GM12878 (cell line): ENCODE data around the gene FXYD3. TPM values are rescaled to one million over a fixed set of nuclear protein-coding genes. Genes with fewer than 3 reads are reported as not detected.

Experiments used
- ATAC-seq: fragments of 200-7000 bp; cut with Tn5 transposase; 3 replicates; pipeline ENCODE4 v1.9.1; 2020; ENCODE audit warnings: mild to moderate bottlenecking, moderate library complexity
- BruUV-seq: library from RNA; stranded (reverse); fragments of 400-500 nt; replicated peaks from 2 replicates; lab custom pipeline; 2021; lab: Mats Ljungman, UMichigan
- CTCF ChIA-PET: fragments of 300-600 bp; sonication (Branson Sonifier 250); formaldehyde crosslinking; extraction: SDS; loops from one replicate; lab custom pipeline; 2021; ENCODE audit warnings: inconsistent platforms; lab: Yijun Ruan, JAX
- POLR2A ChIA-PET: fragments of 350-600 bp; formaldehyde crosslinking; extraction: SDS; loops from one replicate; lab custom pipeline; 2021; ENCODE audit warnings: inconsistent platforms; lab: Charles Lee
- RAD21 ChIA-PET: fragments of 300-600 bp; sonication (Branson Sonifier 250); formaldehyde crosslinking; loops from one replicate; lab custom pipeline; 2023; ENCODE audit warnings: antibody characterized with exemption; ENCODE audit not compliant: unreplicated experiment; lab: Charles Lee
- SMC1A ChIA-PET: fragments of 300-600 bp; sonication (Branson Sonifier 250); formaldehyde crosslinking; loops from one replicate; lab custom pipeline; 2023; ENCODE audit not compliant: unreplicated experiment, uncharacterized antibody; lab: Charles Lee
- DNase-seq: peaks from one replicate; pipeline ENCODE4 v3.0.0-alpha.2; 2011; ENCODE audit warnings: low read depth, low spot score
- FAIRE-seq: peaks from 3 replicates; lab custom pipeline; 2011; peaks lifted over from hg19 to GRCh38; lab: Jason Lieb, UNC
- H2AFZ ChIP-seq: 2 replicates; pipeline ENCODE4 v1.6.0; 2011; ENCODE audit warnings: low read depth, low read length, control low read depth; ENCODE audit not compliant: control insufficient read depth
- H3K27ac ChIP-seq: 2 replicates; pipeline ENCODE4 v1.5.1; 2011; ENCODE audit warnings: control low read depth; ENCODE audit not compliant: control insufficient read depth, insufficient read depth
- H3K27me3 ChIP-seq, 2 experiments: replicated peaks in 1 of 2; 2 replicates each; pipeline versions ENCODE4 v1.6.0 to v1.6.1; 2011; ENCODE audit warnings: low read length in 1 of 2; ENCODE audit not compliant: control insufficient read depth in 2 of 2, insufficient read depth in 2 of 2
- H3K36me3 ChIP-seq, 2 experiments: 2 replicates each; pipeline ENCODE4 v1.5.1; 2011; ENCODE audit warnings: low read length in 1 of 2; ENCODE audit not compliant: control insufficient read depth in 2 of 2, insufficient read depth in 2 of 2
- H3K4me1 ChIP-seq: 2 replicates; pipeline ENCODE4 v1.6.1; 2011; ENCODE audit warnings: mild to moderate bottlenecking, low read length, moderate library complexity, mixed read lengths; ENCODE audit not compliant: control insufficient read depth, insufficient read depth
- H3K4me2 ChIP-seq: 2 replicates; pipeline ENCODE4 v1.6.0; 2011; ENCODE audit warnings: control low read depth; ENCODE audit not compliant: control insufficient read depth, insufficient read depth
- H3K4me3 ChIP-seq: fragments of 200-600 bp; sonication (generic); 2 replicates; pipeline ENCODE4 v1.5.1; 2016
- H3K79me2 ChIP-seq: 2 replicates; pipeline ENCODE4 v1.6.0; 2011; ENCODE audit warnings: low read length; ENCODE audit not compliant: control insufficient read depth, insufficient read depth
- H3K9ac ChIP-seq: 2 replicates; pipeline ENCODE4 v1.8.0; 2011; ENCODE audit warnings: low read length, control low read depth, mixed read lengths; ENCODE audit not compliant: control insufficient read depth, insufficient read depth
- H3K9me3 ChIP-seq: replicated peaks from 3 replicates; pipeline ENCODE4 v1.5.1; 2011; ENCODE audit warnings: mild to moderate bottlenecking, low read length; ENCODE audit not compliant: control insufficient read depth, insufficient read depth
- H4K20me1 ChIP-seq: 2 replicates; pipeline ENCODE4 v1.6.0; 2011; ENCODE audit not compliant: control insufficient read depth, insufficient read depth
- CHD2 ChIP-seq: IDR thresholded peaks from 2 replicates; pipeline ENCODE4 v1.6.1; 2011; ENCODE audit warnings: low read depth, low read length, improper control_type of control experiment, borderline replicate concordance
- FOS ChIP-seq: IDR thresholded peaks from 3 replicates; pipeline ENCODE4 v1.6.1; 2011; ENCODE audit warnings: borderline replicate concordance; ENCODE audit not compliant: insufficient read length; ENCODE audit errors: extremely low read depth
- IKZF1 ChIP-seq: fragments of 450-650 bp; conservative IDR thresholded peaks from 2 replicates; pipeline ENCODE4 v1.6.1; 2017; ENCODE audit warnings: antibody characterized with exemption, mild to moderate bottlenecking
- PKNOX1 ChIP-seq: fragments of 450-650 bp; IDR thresholded peaks from 2 replicates; pipeline ENCODE4 v1.6.1; 2016; ENCODE audit warnings: mild to moderate bottlenecking
- PML ChIP-seq: IDR thresholded peaks from 2 replicates; pipeline ENCODE4 v1.6.1; 2012; ENCODE audit warnings: low read length, inconsistent platforms
- SMC3 ChIP-seq: IDR thresholded peaks from 2 replicates; pipeline ENCODE4 v1.6.1; 2011; ENCODE audit warnings: low read length, improper control_type of control experiment, borderline replicate concordance
- WGBS: methylation state at CpG from one replicate; pipeline ENCODE4 v1.1.6; 2016; ENCODE audit warnings: low lambda C conversion rate; ENCODE audit not compliant: insufficient replicate concordance, insufficient coverage; ENCODE audit errors: missing lambda C conversion rate; 5-methylcytosine and 5-hydroxymethylcytosine counted together
- in situ Hi-C: fragments of 300-500 bp; cut with MboI; formaldehyde crosslinking; loops from 9 replicates; pipeline ENCODE4 v1.14.3; 2018; ENCODE audit warnings: mixed read lengths
- intact Hi-C: fragments of 100-400 bp; cut with micrococcal nuclease; formaldehyde crosslinking; loops from one replicate; pipeline ENCODE4 v1.14.2; 2022; ENCODE audit not compliant: unreplicated experiment
- polyA plus RNA-seq, 11 experiments: library from polyadenylated mRNA; depleted of rRNA in 4 of 11; unstranded in 6 of 11; stranded (reverse) in 5 of 11; fragments of >200 nt; fragmentation: Nextera tagmentation in 4 of 11; fragmentation: Illumina TruSeq in 1 of 11; extraction: Ambion mirVana in 4 of 11; extraction: Trizol in 1 of 11; gene quantifications; 1 replicate in 1 of 11; 2 replicates in 10 of 11; pipeline versions ENCODE4 v1.2.1 to v1.2.3, GENCODE V29; 2011 to 2016; ENCODE audit warnings: inconsistent platforms in 2 of 11, missing spikeins in 2 of 11, low read depth in 1 of 11
- total RNA-seq, 4 experiments: library from RNA; depleted of rRNA in 3 of 4; stranded (reverse); fragments of >200 nt in 3 of 4; fragmentation: Illumina TruSeq in 1 of 4; extraction: Trizol in 1 of 4; gene quantifications; 2 replicates each; pipeline versions ENCODE4 v1.2.1 to v1.2.3, GENCODE V29; 2013 to 2021
- TF ChIP-seq, protein P1 (sequence below): fragments of 450-650 bp; IDR thresholded peaks from 2 replicates; pipeline ENCODE4 v1.6.1; 2014; ENCODE audit warnings: mild to moderate bottlenecking

FXYD3 gene
- total and polyA plus RNA-seq, 10 of the 15 experiments (the other 5 are each of a cell fraction or from before 2014, with no cell fraction given): 0.09 to 0.44 TPM; not detected in 8

- in situ Hi-C loops: no loop called here
- intact Hi-C loops: no loop called here
- no peak for ATAC-seq
Observed at GRCh38 chr19:35127871-35128270, 12.2 kb downstream of the FXYD3 start.

More at GRCh38 chr19:35127871-35128270, 12.2 kb downstream of the FXYD3 start:
- no peaks in the 10 kb centered on the region for H3K36me3 ChIP-seq
- TF ChIP-seq SMC3 (no peak), FOS (no peak), IKZF1 (no peak), PKNOX1 (no peak), CHD2 (no peak), PML (no peak)
- TF ChIP-seq, protein P1, sequence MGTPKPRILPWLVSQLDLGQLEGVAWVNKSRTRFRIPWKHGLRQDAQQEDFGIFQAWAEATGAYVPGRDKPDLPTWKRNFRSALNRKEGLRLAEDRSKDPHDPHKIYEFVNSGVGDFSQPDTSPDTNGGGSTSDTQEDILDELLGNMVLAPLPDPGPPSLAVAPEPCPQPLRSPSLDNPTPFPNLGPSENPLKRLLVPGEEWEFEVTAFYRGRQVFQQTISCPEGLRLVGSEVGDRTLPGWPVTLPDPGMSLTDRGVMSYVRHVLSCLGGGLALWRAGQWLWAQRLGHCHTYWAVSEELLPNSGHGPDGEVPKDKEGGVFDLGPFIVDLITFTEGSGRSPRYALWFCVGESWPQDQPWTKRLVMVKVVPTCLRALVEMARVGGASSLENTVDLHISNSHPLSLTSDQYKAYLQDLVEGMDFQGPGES: no peak
- no peak overlapping the region for H3K27ac ChIP-seq
- peaks cover 12% of the 10 kb centered on the region for H3K4me1 ChIP-seq
- H3K4me2 ChIP-seq: no peak overlapping the region
- H2AFZ ChIP-seq: no peak overlapping the region
- WGBS: 46% methylated on average over 7 of the region's 7 CpGs
- ChIA-PET RAD21 (interaction anchor here (1.2 kb wide), 1 partner anchor 61 kb away, joined by 3 read pairs; no protein-coding TSS in a partner anchor), POLR2A (no interaction called here), SMC1A (interaction anchor here (0.6 kb wide), 1 partner anchor 25 kb away, joined by 4 read pairs; no protein-coding TSS in a partner anchor), CTCF (interaction anchor here (1.0 to 1.9 kb wide), 4 partner anchors 8 to 15 kb away, joined by 4 to 10 read pairs (median 5); partner anchors contain the start of genes FXYD3 and LGI4)
- H3K79me2 ChIP-seq: no peaks in the 10 kb centered on the region
- H3K9ac ChIP-seq: no peak overlapping the region
- no peak overlapping the region for H3K4me3 ChIP-seq
- no peaks in the 10 kb centered on the region for H3K27me3 ChIP-seq
- H4K20me1 ChIP-seq: no peaks in the 10 kb centered on the region
- DNase-seq (no peak), FAIRE-seq (no peak)
- H3K9me3 ChIP-seq: no peaks in the 10 kb centered on the region
- no TSS peak for BruUV-seq
